ENCODE data around the gene PLA2G4D. TPM values are rescaled to one million over a fixed set of nuclear protein-coding genes. Genes with fewer than 3 reads are reported as not detected.
A peak's percentile ranks its signal among the peaks of the same experiment; 100 is the strongest.

PLA2G4D gene
- total and polyA plus RNA-seq, 12 donors, result not detected

DNA sequence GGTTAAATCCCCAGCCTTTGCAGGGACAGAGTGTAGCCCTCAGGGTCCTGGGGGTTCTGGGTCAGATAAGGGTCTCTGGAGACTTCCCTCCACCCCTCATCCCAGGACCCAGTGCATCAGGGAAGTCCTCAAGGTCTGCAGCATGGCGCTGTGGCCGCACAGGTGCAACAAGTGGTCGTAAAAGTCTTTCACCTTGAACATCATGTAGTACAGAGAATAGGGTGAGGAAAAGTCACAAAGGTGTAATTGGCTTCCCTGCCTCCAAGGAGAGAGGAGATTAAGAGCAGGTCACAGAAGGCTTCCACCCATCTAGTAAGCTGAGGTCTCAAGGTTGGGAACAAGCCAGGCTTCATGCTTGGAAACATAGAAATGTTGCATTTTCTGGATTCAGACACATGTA, 29.2 kb upstream of the PLA2G4D start:
- TF ChIP-seq, protein P1, sequence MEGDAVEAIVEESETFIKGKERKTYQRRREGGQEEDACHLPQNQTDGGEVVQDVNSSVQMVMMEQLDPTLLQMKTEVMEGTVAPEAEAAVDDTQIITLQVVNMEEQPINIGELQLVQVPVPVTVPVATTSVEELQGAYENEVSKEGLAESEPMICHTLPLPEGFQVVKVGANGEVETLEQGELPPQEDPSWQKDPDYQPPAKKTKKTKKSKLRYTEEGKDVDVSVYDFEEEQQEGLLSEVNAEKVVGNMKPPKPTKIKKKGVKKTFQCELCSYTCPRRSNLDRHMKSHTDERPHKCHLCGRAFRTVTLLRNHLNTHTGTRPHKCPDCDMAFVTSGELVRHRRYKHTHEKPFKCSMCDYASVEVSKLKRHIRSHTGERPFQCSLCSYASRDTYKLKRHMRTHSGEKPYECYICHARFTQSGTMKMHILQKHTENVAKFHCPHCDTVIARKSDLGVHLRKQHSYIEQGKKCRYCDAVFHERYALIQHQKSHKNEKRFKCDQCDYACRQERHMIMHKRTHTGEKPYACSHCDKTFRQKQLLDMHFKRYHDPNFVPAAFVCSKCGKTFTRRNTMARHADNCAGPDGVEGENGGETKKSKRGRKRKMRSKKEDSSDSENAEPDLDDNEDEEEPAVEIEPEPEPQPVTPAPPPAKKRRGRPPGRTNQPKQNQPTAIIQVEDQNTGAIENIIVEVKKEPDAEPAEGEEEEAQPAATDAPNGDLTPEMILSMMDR (IDR thresholded peaks at IDR 0.05), result no peak
- H3K36me3 ChIP-seq, result no peaks in the 10 kb centered on the region
- intact Hi-C loops (cut with DNase I), result no loop called here
- no peak for ATAC-seq
- WGBS, 2 donors, result 93 to 97% methylated on average over 3 of the region's 3 CpGs
- no peak overlapping the region for H3K27ac ChIP-seq
- H3K4me3 ChIP-seq, result no peak overlapping the region
- no peak for DNase-seq
- no peaks in the 10 kb centered on the region for H3K9me3 ChIP-seq
- peaks cover 0 to 18% (median 0%) of the 10 kb centered on the region in 7 donors for H3K27me3 ChIP-seq
- H3K4me1 ChIP-seq, result peaks cover 0 to 11% (median 0%) of the 10 kb centered on the region in 9 donors

GRCh38 chr15:42121682-42122081, 27.3 kb upstream of the PLA2G4D start:
- TF ChIP-seq, protein P1 (IDR thresholded peaks at IDR 0.05), result no peak
- 66 to 70% methylated on average over 2 of the region's 2 CpGs for WGBS, 2 donors
- peaks cover 0 to 4% (median 0%) of the 10 kb centered on the region in 7 donors for H3K27me3 ChIP-seq
- no peaks in the 10 kb centered on the region for H3K36me3 ChIP-seq
- ATAC-seq (peak in 2 of 8 donors; percentile 29 to 44), DNase-seq (no peak)
- H3K4me3 ChIP-seq, result no peak overlapping the region
- peaks cover 0 to 11% (median 0%) of the 10 kb centered on the region in 9 donors for H3K4me1 ChIP-seq
- H3K27ac ChIP-seq, result no peak overlapping the region
- peaks cover 0 to 2% (median 0%) of the 10 kb centered on the region in 11 donors for H3K9me3 ChIP-seq
- intact Hi-C loops (cut with DNase I), result no loop called here

- no peaks in the 10 kb centered on the region for H3K36me3 ChIP-seq
- DNase-seq, result no peak
- H3K27me3 ChIP-seq, result peaks cover 0 to 4% (median 0%) of the 10 kb centered on the region in 7 donors
- H3K4me1 ChIP-seq, result peaks cover 0 to 11% (median 0%) of the 10 kb centered on the region in 9 donors
- 90 to 91% methylated on average over 6 of the region's 6 CpGs for WGBS, 2 donors
- H3K9me3 ChIP-seq, result peaks cover 0 to 8% (median 0%) of the 10 kb centered on the region in 11 donors
- no peak for ATAC-seq
- TF ChIP-seq, protein P1 (IDR thresholded peaks at IDR 0.05), result no peak
- no peak overlapping the region for H3K27ac ChIP-seq
- no peak overlapping the region for H3K4me3 ChIP-seq
- intact Hi-C loops (cut with DNase I), result no loop called here
These were observed 26.7 kb upstream of the PLA2G4D start for GRCh38 chr15:42121021-42121420.

DNA sequence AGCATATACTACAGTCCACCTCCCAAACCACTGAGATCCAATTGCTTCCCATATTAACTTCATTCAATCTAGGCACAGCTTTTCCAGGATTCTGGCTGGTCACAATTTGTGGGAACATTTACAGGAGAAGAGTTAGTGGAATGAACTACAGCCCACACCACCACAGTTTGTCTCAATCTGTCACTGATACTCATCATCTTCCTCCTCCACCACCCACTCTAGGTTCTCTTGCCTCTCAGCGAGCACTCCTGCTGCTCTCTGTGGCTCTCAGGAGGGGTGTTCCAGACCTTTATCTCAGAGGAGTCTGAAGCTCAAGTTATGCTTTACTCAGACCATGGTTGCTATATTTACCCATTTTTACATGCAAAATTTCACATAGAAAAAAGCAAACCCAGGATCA, 25.9 kb upstream of the PLA2G4D start:
- DNase-seq (no peak), ATAC-seq (no peak)
- no peak overlapping the region for H3K4me3 ChIP-seq
- WGBS, 2 donors, result 83 to 97% methylated on average over 1 of the region's 1 CpG
- H3K27me3 ChIP-seq, result peaks cover 0 to 4% (median 0%) of the 10 kb centered on the region in 7 donors
- intact Hi-C loops (cut with DNase I), result no loop called here
- no peak overlapping the region for H3K27ac ChIP-seq
- peaks cover 0 to 8% (median 0%) of the 10 kb centered on the region in 11 donors for H3K9me3 ChIP-seq
- H3K4me1 ChIP-seq, result peaks cover 0 to 11% (median 0%) of the 10 kb centered on the region in 9 donors
- TF ChIP-seq, protein P1 (IDR thresholded peaks at IDR 0.05), result no peak
- H3K36me3 ChIP-seq, result no peaks in the 10 kb centered on the region

All from heart right ventricle (tissue), 16 donors.